ENCODE data around the gene ARRDC3. TPM values are rescaled to one million over a fixed set of nuclear protein-coding genes. Genes with fewer than 3 reads are reported as not detected.
"Not testable (repeated sequence)": the region's sequence is repeated elsewhere in the genome, so short reads cannot be mapped to it uniquely, and the experiment has no call there.

The ARRDC3 gene
- polyA plus RNA-seq, 4 donors, result 142 to 182 (median 157) TPM

DNA sequence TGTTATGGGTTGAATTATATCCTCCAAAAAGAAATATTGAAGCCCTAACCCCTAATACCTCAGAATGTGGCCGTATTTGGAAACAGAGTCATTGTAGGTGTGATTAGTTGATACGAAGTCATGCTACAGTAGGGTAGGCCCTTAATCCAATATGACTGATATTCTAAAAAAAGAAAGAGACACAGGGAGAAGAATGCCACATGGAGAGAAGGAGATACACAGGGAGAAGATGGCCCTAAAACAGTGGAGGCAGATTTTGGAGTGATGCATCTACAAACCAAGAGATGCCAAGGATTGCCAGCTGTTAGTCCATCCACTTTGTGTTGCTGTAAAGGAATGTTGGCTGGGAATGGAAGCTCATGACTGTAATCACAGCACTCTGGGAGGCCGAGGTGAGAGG is 21.3 kb downstream of the ARRDC3 start:
- no peak for DNase-seq (ENCODE audit: low read depth in 4 of 4, low spot score in 3 of 4)

DNA sequence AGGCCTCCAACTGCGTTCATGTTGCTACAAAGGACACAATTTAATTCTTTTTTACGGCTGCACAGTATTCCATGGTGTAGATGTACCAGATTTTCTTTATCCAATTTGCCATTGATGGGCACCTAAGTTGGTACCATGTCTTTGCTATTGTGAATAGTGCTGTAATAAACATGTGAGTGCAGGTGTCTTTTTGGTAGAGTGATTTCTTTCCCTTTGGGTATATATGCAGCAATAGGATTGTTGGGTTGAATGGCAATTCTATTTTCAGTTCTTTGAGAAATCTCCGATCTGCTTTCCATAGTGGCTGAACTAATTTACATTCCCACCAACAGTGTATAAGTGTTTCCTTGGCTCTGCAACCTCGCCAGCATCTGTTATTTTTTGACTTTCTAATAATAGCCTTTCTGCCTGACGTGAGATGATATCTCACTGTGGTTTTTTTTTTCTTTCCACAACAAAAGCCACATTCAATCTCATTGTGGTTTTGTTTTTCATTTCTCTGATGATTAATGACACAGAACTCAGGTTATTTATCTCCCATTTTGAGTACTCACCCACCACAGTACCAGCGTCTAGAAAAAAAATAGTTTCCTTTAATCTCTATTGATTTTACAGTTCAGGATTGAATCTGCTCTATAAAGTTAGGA is 21.9 kb downstream of the ARRDC3 start:
- DNase-seq (ENCODE audit: low read depth in 4 of 4, low spot score in 3 of 4), result no peak

DNA sequence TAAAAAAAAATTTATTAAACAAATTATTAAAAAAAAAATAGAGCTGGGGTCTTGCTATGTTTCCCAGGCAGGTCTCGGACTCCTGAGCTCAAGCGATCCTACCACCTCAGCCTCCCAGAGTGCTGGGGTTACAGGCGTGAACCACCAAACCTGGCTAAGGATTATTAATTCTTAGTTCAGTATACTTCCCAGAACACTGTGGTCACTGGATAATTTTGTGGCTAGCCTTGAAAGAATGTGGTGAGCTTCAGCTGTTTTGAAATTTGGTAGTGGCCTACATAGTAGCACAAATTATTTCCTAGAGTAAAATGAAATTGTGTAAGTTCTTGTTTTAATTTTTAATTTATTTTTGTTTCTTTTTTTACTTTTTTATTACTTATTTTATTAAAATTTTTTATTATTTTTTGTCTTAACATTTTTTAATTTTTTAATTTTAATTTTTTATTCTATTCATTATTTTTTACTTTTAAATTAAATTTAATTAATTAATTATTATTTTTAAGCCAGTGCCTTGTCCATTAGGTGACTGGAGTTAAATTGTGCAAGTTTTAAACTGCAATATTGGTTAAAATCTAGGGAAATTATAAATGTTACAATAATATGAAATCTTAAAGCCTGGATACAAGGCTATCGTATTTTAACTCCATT is 23.0 kb downstream of the ARRDC3 start:
- DNase-seq (ENCODE audit: low read depth in 4 of 4, low spot score in 3 of 4), result no peak

DNA sequence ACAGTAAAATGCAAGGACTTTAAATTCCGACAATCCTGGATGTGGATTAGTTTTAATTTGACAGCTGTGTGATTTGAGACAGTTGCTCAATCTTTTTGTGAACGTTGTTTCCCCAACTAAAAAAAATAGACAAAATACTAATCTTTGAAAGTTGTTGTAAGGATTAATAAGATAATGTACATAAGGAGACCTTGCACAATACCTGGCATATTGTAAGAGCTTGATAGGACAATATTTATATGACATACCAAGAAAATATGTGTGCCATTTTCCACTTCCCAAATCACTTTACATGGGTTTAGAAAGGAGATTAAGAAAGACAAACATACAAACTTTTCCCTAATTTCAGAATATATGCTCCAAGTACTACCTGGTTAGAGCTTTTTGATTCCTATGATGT is 25.3 kb downstream of the ARRDC3 start:
- no peak for DNase-seq (ENCODE audit: low read depth in 4 of 4, low spot score in 3 of 4)

DNA sequence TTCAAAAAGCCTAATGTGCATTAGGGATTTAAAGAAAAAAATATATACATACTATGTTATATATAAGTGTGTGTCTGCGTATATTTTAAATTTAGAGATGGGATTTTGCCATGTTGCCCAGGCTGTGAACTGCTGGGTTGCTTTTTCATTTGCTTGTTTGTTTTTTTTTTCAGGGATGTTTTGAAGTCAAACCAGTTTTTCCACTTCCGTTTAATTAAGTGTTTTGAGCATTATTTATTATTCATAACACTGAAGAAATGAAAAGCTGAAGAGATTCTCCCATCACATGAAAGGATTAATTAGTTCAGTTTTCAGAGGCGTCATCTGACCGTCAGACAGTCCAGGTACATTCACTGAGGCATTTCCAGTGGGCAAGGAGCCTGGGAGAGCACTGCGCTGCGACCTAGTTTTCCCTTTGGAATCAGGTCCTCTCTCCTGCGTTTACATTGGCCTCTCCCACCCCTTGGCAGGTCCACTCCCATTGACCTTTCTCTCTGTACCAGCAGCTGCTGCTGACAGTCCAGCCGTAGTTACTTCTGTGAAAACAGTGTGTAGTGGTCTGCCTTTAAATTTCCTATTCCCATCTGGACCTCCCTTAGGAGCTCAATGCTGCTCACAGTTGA is 26.0 kb downstream of the ARRDC3 start:
- peak in 1 of 4 donors; percentile 33 for DNase-seq (ENCODE audit: low read depth in 4 of 4, low spot score in 3 of 4)

DNA sequence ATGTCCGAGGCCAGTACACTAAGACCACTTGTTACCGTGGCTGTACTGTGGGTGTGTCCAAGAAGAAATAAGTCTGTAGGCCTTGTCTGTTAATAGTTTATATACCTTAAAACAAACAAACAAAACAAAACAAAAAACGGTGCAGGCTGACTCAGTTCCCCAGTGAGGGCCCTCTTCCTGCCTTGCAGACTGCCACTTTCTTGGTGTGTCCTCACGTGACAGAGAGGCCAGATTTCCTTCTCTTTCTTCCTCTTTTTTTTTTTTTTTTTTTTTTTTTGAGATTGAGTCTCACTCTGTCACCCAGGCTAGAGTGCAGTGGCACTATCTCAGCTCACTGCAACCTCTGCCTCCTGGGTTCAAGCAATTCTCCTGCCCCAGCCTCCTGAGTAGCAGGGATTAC is 28.2 kb downstream of the ARRDC3 start:
- DNase-seq (ENCODE audit: low read depth in 4 of 4, low spot score in 3 of 4), result not testable (repeated sequence)

DNA sequence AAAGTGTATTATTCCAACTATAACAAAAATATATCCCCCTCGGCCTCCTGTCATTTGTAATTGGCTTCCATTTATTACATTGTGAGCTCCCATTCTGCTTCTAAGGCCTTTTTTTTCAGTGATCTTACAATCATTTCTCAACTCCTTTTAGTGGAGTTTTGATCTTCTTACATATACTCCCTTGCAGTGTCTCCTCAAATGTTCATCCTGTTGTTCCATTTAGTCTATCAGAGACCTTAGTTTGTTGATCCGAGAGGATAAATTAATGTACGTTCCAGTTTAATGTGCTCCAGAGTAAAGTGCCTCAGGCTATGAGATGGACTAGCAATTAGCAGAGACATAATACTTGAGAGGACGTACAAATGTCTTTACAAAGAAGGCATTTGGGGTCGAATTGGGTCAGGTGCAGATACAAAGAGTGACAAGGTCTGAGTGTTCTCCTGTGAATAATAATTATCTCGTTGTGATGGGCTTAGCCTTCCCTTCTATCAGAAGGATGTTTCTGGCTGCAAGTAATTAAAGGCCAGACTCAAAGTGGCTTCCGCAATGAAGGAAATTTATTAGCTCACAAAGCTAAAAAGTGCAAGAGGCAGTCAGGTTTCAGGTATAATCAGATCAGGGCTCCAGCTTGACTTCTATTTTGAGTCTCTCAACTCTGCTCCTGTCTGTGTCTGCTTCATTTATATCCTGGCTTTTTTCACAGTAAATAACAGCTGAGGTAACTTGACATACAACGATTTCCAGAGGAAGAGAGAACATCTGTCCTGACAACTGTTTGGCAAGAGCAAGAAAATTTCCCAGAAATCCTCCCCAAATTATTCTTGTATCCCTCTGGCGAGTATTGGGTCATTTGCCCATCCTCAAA is 30.1 kb downstream of the ARRDC3 start:
- DNase-seq (ENCODE audit: low read depth in 4 of 4, low spot score in 3 of 4), result no peak

DNA sequence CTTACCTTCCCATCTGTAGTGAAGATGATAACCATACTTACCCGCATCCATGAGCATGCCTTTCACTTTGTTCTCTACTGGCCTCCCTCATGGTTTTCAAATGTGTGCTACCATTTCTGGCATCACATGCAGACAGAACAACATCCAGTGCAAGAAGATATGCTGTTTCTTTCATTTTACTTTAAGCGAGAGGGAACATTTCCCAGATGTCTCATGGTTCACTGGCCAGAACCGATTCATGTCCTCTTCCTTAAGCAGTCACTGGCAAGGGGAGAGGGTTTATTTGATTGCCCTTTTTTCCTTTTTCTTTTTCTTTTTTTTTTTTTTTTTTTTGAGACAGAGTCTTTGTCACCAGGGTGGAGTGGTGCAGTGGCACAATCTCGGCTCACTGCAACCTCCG is 37.7 kb downstream of the ARRDC3 start:
- no peak for DNase-seq (ENCODE audit: low read depth in 4 of 4, low spot score in 3 of 4)

DNA sequence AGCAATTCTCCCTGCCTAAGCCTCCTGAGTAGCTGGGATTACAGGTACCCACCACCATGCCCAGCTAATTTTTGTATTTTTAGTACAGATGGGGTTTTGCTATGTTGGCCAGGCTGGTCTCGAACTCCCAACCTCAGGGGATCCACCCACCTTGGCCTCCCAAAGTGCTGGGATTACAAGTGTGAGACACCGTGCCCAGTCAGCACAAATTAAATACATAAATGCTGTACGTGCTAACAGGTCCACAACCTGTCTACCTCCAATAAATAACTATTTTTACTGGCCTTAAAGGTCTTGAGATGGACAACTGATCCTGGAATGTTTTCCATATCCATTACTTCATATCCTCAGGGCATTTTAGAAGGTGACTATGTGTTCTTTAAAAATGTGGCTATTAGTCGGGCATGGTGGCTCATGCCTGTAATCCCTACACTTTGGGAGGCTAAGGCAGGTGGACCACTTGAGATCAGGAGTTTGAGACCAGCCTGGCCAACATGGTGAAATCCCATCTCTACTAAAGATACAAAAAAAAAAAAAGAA is 38.4 kb downstream of the ARRDC3 start:
- DNase-seq (ENCODE audit: low read depth in 4 of 4, low spot score in 3 of 4), result not testable (repeated sequence)

DNA sequence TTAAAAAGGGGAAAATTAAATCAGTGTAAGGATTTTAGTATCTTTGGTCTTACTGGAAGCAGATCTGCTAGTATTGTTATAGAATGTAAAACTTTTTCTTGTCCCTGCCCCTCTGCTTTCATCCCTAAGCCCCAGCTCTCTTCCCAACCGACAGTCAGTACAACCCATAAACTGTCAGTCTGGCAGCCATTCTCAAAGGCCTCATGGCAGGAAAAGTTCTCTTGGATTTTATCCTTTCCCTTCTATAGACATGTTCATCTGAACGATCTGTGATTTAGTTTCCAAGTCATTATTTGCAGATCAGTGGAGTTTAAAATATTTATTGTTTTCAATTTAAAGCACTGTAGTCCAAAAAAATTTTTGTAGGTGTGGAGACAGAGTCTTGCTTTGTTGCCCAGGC is 39.2 kb downstream of the ARRDC3 start:
- no peak for DNase-seq (ENCODE audit: low read depth in 4 of 4, low spot score in 3 of 4)

DNA sequence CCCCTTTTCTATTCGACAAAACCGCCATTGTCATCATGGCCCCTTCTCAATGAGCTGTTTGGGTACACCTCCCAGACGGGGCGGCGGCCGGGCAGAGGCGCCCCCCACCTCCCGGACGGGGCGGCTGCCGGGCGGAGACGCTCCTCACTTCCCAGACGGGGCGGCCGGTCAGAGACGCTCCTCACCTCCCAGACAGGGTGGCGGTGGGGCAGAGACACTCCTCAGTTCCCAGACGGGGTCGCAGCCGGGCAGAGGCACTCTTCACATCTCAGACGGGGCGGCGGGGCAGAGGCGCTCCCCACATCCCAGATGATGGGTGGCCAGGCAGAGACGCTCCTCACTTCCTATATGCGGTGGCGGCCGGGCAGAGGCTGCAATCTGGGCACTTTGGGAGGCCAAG is 40.2 kb downstream of the ARRDC3 start:
- DNase-seq (ENCODE audit: low read depth in 4 of 4, low spot score in 3 of 4), result not testable (repeated sequence)

DNA sequence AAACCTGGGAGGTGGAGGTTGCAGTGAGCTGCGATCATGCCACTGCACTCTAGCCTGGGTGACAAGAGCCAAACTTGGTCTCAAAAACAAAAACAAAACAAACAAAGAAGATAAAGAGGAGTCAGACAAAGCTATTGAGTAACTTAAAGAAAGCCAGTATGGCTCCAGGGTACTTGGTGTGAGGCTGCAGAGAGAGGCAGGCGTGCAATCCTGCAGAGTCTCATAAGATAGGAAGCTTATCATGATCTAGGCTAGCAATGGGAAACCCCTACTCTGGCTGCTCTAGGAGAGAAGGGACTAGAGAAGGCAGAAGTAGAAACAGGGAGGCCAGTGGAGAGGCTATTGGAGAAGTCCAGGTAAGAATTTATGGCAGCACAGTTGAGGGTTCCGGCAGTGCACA is 42.0 kb downstream of the ARRDC3 start:
- DNase-seq (ENCODE audit: low read depth in 4 of 4, low spot score in 3 of 4), result no peak

DNA sequence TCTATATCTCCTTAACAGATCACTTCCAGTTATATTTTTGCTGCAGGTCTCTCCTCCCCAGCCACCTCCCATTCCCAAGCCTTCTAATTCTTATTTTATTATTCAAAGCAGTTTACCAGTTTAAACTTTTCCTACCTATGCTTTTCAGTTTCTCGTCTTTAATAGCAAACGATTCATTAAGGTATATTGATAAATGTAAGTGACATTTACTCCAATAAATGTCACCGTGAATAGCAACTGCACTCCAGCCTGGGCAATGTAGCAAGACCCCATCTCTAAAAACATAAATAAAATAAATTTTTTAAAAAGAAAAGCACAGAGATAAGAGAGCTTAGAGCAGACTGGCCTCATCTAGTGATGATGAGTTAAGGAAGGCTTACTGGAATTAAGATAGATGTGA is 42.6 kb downstream of the ARRDC3 start:
- DNase-seq (ENCODE audit: low read depth in 4 of 4, low spot score in 3 of 4), result no peak

DNA sequence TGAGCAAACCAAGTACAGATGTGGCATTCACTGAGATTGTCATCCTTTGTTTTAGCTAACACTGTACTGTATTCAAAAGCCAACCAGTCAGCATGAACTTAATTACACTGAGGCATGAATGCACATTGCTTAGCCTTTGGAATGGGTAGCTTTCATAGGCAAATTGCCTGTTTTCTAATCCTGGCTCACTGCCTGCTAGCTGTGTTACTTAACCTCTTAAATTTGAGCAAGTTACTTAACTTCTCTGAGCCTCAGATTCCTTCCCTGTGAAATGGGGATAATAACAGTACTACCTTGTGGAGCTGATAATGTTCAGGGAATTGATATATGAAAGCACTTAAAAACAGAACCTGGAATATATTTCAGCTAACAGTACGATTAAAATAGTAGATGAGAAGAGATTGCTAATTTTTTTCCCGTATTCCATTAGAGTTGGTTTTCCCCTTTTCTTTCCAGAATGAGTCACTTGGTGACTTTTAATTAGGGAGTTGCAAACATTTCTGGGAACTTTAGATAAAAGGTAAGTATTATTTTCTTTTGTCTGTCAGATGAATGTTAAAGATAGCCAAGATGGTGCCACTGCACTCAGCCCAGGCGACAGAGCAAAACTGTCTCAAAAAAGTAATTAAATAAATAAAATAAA is 43.9 kb downstream of the ARRDC3 start:
- DNase-seq (ENCODE audit: low read depth in 4 of 4, low spot score in 3 of 4), result no peak

DNA sequence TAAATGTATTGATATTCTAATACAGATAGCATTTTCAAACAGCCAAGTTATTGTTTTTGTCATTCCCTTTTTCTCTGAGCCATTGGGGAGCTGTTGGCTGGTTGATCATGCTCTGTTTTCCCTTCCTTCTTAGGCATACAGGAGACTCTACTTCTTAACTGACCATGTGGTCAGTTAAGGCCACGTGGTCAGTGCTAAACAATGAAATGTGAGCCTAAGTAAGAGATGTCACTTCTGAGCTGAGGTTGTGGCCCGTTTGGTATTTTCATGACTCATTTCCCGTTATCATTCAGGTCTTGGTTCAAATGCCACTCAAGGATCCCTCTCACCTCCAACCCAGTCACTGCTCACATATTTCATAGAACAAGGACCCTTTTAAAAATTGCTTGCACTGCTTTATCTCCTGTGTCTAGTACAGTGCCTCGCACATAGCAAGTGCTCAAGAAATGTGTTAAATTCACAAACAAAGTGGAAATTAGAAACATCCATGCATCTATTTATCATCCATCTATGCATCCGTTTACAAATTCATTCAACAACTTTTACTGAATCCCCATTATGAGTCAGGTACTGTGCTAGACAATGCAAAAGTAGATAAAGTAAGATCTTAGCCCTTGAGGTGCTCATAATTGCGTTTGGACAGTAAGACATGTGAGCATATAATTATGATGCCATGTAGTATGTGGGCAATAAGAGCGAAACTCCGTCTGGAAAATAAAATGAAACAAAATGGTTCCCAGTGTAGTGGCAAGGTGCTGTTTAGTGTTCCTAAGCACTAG is 50.7 kb downstream of the ARRDC3 start:
- no peak for DNase-seq (ENCODE audit: low read depth in 4 of 4, low spot score in 3 of 4)

DNA sequence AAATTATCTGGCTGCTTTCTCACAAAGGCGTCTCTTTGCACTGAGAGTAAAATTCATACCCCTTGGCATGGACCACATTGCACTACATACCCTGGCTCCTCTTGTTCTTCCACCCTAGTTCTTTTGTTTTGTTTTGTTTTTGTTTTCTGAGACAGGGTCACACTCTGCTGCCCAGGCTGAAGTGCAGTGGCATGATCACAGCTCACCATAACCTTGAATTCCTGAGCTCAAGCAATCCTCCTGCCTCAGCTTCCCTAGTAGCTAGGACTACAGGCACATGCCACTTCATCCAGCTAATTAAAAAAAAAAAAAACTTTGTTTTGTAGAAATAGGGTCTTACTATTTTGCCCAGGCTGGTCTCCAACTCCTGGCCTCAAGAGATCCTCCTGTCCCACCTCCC is 51.4 kb downstream of the ARRDC3 start:
- DNase-seq (ENCODE audit: low read depth in 4 of 4, low spot score in 3 of 4), result no peak

DNA sequence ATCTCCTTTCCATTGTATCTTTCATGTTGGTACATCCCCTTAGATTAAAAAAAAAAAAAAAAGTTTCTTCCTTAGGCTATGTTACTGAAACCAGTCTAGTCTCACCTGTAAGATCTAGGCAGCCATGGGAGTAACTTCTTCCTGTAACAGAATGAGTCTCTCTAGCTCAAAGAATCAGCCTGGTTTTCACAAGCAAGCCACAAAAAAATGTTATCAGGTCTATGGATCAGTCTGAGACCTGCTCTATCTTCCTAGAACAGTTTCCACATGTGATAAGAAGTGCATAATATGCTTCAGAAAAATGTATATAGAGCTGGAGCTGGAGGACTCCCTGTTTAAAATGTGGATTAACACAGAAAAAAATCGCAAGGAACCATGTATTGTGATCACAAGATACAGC is 53.8 kb downstream of the ARRDC3 start:
- no peak for DNase-seq (ENCODE audit: low read depth in 4 of 4, low spot score in 3 of 4)

DNA sequence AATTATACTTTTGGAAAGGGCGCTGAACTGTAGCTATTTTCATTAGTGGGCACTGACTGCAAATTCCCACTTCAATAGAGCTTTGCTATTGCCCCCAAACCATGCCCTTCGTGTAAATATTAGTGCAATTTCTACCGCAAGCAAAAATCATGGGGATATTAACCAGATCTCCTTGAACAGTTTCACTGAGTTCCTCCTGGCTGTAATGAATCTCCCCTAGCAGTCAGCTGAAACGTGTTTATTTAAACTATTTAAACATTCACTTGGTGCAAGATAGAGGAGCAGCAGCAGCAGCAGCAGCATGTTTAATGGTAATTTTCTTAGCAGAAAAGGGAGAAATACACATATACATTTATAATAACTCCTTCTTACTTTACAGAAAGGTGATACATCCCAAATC is 54.4 kb downstream of the ARRDC3 start:
- DNase-seq (ENCODE audit: low read depth in 4 of 4, low spot score in 3 of 4), result no peak

DNA sequence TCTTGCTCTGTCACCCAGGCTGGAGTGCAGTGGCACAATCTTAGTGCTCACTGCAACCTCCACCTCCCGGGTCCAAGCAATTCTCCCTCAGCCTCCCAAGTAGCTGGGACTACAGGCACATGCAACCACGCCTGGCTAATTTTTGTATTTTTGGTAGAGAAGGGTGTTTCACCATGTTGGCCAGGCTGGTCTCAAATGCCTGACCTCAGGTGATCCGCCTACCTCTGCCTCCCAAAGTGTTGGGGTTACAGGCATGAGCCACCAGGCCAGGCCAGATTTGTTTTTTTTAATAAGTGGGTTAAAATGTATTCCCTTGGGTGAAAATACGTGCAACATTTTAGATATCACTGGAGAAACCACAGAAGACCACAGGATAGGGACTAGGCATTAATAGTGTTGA is 60.1 kb downstream of the ARRDC3 start:
- not testable (repeated sequence) for DNase-seq (ENCODE audit: low read depth in 4 of 4, low spot score in 3 of 4)

DNA sequence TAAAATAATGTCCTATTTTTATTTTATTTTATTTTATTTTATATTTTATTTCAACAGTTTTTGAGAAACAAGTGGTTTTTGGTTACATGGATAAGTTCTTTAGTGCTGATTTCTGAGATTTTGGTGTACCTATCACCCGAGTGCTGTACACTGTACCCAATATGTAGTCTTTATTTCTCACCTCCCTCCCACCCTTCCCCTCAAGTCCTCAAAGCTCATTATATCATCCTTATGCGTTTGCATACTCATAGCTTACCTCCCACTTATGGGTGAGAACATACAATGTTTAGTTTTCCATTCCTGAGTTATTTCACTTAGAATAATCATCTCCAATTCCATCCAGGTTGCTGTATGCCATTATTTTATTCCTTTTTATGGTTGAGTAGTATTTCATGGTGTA is 63.5 kb downstream of the ARRDC3 start:
- no peak for DNase-seq (ENCODE audit: low read depth in 4 of 4, low spot score in 3 of 4)
